ENCODE measurements around the gene TMEM198.

Gene TMEM198

DNA sequence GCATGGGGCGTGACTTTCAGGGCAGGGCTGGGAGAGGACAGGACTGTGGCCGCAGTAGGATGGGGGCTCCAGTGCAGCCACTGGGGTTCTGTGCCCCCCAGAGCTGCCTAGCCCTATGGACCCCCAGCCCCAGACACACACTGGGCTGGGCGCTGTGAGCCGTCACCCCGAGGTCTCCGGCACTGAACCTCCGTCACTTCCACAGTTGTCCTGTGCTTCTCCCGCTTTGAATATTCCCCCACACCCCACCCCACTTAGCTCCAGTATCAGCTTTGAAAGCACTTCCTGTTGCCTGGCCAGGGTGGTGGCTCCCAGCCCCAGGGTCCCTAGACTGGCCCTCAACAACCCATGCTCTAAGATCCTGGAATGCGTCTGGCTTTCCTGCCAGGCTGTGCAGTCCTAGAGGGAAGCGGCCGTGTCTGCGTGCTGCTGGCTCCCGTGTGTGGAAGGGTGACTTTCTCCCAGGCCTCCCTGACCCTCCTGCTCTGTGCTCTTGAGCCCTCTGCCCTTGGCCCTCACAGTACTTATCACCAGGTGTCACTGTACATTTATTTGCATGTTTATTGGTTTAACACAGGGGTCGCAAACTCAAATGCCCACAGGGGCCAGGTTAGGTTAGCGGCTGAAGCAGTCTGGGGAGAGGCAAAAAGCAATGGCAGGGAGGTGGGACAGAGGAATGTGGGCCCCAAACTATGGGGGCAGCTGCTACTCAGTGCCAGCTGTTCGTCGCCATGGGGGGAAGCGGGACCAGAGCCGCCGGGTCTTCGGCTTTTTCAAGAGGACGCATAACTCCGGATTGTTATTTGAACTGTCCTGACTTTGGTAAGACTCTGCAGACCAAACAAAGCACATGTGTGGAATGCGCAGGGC is 17.6 kb downstream of the TMEM198 start:
- no peak for DNase-seq (ENCODE audit: low read depth in 1 of 2, low spot score in 1 of 2)

GRCh38 chr2:219562049-219563020 is 18.5 kb downstream of the TMEM198 start:
- no peak for DNase-seq (ENCODE audit: low read depth in 1 of 2, low spot score in 1 of 2)

- DNase-seq (ENCODE audit: low read depth in 1 of 2, low spot score in 1 of 2): no peak
Measured at GRCh38 chr2:219563271-219563928, 19.6 kb downstream of the TMEM198 start.

- no peak for DNase-seq (ENCODE audit: low read depth in 1 of 2, low spot score in 1 of 2)
Measured at GRCh38 chr2:219565130-219566080, 21.6 kb downstream of the TMEM198 start.

GRCh38 chr2:219566640-219567039 is 22.8 kb downstream of the TMEM198 start:
- no peak for DNase-seq (ENCODE audit: low read depth in 1 of 2, low spot score in 1 of 2)

GRCh38 chr2:219567131-219567530 is 23.3 kb downstream of the TMEM198 start:
- no peak for DNase-seq (ENCODE audit: low read depth in 1 of 2, low spot score in 1 of 2)

- DNase-seq (ENCODE audit: low read depth in 1 of 2, low spot score in 1 of 2): no peak
Measured at GRCh38 chr2:219567791-219568361, 24.0 kb downstream of the TMEM198 start.

DNA sequence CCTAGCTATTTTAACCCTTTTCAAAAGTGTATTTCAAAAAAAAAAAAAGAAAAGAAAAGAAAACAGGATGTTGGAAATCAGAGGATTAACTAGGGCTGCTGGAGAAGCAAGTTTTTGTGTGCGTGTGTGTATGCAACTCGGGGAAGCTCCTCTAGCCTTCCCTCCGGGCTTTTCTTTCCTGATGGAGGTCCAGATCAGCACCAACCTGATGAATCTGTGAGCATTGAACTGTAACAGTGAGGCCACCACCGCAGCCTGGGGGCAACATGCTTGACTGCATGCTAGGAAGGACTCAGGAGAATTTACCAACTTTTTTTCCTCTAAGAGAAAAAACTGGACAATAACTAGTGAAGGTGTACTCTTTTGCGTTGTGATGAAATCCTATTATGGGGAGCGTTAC is 25.2 kb downstream of the TMEM198 start:
- DNase-seq (ENCODE audit: low read depth in 1 of 2, low spot score in 1 of 2): no peak

DNA sequence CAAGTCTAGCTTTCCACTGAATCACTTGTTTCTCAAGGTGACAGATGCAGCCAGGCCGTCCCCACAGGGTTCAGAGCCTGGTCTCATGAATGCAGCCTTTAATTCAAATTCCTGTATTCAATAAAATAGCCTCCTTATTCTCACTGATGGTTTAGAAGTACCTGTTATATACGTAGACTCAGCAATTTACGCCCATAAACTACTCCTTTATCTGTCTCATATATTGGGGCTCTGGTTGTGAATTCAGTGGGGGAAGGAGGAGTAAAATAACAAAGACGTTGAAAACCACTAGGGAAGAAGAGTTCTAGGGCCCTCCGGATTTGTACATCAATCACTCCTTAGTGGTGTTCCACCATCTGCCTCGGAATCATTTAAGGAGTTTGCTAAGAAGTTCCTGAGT is 25.8 kb downstream of the TMEM198 start:
- no peak for DNase-seq (ENCODE audit: low read depth in 1 of 2, low spot score in 1 of 2)

DNA sequence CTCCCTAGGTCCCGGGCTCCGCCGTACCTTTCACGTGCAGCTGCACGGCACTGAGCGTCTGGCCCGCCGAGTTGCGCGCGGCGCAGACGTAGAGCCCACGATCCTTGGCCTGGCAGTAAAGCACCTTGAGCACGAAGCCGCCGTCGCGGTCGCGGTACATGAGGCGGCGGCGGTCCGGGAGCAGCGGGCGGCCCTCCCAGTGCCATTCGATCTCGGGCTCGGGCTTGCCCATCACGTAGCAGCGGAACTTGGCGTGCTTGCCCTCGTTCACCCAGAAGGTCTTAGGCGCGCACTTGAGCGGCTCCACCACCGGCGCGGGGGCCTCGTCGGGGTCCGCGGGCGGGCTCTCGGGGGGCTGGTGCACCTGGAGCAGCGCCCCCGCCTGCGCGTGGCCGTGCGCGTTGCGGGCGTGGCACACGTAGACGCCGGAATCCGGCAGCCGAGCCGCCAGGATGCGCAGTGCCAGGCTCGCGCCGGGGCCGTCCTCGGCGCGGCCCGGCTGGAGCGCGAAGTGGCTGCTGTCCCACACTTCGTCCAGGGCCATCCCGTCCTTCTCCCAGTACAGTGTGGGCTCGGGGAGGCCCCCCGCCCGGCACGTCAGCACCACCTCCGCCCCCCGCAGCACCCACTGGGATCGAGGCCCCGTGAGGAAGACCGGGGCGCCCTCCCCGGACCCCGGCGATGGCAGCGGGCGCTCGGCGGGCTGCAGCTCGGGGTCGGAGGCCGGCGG is 26.5 kb downstream of the TMEM198 start:
- no peak for DNase-seq (ENCODE audit: low read depth in 1 of 2, low spot score in 1 of 2)

GRCh38 chr2:219570924-219571310 is 27.1 kb downstream of the TMEM198 start:
- DNase-seq (ENCODE audit: low read depth in 1 of 2, low spot score in 1 of 2): no peak

DNA sequence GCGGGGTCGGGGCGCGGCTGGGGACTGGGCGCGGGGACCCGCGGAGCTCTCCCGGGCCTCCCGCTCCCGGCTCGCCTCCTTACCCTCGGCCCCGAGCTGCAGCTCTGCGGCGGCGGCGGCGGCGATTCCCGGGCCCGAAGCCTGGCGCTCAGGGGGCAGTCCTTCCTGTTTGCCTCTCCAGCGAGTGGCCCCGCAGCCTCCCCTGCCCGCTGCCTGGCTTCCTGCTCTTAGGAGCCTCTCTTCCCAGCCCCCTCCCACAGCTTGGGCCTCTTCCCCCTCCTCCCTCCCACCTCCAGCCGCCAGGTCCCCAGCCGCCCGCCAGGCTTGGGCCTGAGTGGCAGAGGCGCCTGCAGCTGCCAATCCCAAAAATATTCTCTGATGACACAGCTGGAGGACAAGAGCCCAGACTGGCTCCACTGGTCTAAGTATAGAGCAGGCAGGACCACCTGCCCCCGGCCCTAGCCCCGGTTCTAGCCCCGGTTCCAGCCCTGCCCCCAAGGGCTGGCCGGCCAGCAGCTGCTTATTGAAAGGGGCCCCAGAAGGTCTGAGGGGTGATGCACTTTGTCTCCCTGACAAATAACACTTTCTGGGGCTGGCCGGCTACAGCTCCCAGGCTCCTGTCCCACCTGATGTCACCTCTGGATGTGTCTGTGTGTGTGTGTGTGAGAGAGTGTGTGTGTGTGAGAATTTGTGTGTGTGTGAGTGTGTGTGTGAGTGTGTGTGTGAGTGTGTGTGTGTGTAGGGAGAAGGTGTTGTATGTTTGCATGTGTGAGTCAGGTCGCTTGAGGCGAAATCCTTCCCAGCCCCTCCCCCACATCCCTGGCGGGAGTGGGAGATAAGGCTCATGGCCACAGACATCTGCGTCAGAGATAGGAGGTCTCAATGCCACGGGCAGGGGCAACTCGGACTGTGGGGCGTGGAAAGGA is 27.7 kb downstream of the TMEM198 start, which contains the start of gene OBSL1:
Gene OBSL1, minus strand, starts transcription at position 229 of the 926 bp plus-strand sequence. CDS start 307 bp downstream, outside the sequence.
- DNase-seq (ENCODE audit: low read depth in 1 of 2, low spot score in 1 of 2): no peak

- DNase-seq (ENCODE audit: low read depth in 1 of 2, low spot score in 1 of 2): no peak
Measured at GRCh38 chr2:219572237-219573001, 28.6 kb downstream of the TMEM198 start, which contains the start of gene INHA. Gene INHA (plus strand): TSS chr2:219572310. CDS start chr2:219572375, 65 bp downstream.

DNA sequence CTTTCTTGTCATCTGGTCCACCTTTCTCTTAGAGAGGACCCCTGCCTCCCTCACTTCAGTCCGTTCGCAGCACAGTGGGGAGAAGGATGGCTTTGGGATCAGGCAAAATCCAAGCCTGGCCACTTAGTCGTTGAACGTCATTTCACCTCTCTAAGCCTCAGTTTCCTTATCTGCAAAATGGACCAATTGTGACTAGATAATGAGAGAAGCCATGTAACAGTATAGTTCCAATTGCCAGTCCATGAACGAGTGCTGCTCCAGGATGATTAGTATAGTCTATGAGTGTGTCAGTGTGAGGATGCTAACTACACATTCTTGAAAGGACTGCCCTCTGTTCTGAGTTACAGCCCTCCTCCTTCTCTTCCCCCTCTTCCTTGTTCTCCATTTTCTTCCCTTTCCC is 29.3 kb downstream of the TMEM198 start:
- DNase-seq (ENCODE audit: low read depth in 1 of 2, low spot score in 1 of 2): no peak

GRCh38 chr2:219574484-219575311 is 30.9 kb downstream of the TMEM198 start:
- no peak for DNase-seq (ENCODE audit: low read depth in 1 of 2, low spot score in 1 of 2)
